LNCaP clone FGC (cell line): Measurements from ENCODE around the gene RSAD1.

Source experiments
- DNase-seq: peaks from one replicate; pipeline ENCODE4 v3.0.0-alpha.2; 2011; ENCODE audit warnings: low read depth
- H3K4me3 ChIP-seq: 2 replicates; pipeline ENCODE4 v1.5.1; 2011; ENCODE audit warnings: mild to moderate bottlenecking, low read depth, low read length, control low read depth
- CTCF ChIP-seq: IDR thresholded peaks from 2 replicates; pipeline ENCODE4 v1.5.1; 2012; ENCODE audit warnings: mild to moderate bottlenecking; ENCODE audit not compliant: control insufficient read depth, insufficient read depth; ENCODE audit errors: extremely low read depth

Gene RSAD1

GRCh38 chr17:50467855-50468303, 10.8 kb upstream of the RSAD1 start:
- no peak for DNase-seq
- TF ChIP-seq CTCF = no peak
- H3K4me3 ChIP-seq = no peak overlapping the region

- no peak for DNase-seq
- TF ChIP-seq CTCF = no peak
- no peak within 1 kb of the TSS for H3K4me3 ChIP-seq
Measured at GRCh38 chr17:50468304-50469207, 10.1 kb upstream of the RSAD1 start, which contains the start of gene CHAD. Gene CHAD, minus strand, starts transcription at chr17:50468880. Its CDS starts 67 bp downstream, at chr17:50468813.

GRCh38 chr17:50469208-50469605, 9.5 kb upstream of the RSAD1 start:
- no peak for TF ChIP-seq CTCF
- no peak for DNase-seq
- H3K4me3 ChIP-seq = no peak overlapping the region

DNA sequence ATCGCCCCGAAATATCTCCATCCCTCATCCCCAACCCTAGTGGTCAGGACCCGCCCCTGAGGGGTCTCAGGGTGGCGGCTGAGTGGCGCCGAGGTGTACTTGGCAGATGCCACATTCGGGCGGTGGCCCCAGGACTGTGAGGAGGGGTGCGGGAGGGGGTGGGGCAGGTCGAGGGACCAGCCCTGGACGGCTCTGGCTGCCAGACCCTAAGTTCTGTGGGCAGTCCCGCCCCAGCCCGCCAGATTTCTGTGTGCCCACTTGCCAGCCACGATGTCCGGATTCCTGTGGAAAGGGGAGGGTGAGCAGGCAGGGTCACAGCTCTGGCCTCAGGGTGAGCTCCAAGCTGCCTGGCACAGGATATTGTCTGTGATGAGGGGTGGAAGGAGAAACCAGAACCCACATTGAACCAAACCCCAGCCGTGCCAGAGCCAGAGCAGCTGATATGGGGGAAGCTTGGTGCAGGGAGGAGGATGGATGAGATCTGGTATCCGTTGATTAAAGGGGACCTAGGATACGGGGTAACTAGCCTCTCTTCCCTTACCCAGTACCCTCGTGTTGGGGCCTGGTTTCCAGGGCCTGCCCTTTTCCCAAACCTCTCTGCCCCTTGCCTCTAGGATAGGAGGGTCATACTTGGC, 8.9 kb upstream of the RSAD1 start:
- H3K4me3 ChIP-seq = no peak overlapping the region
- no peak for DNase-seq
- no peak for TF ChIP-seq CTCF

DNA sequence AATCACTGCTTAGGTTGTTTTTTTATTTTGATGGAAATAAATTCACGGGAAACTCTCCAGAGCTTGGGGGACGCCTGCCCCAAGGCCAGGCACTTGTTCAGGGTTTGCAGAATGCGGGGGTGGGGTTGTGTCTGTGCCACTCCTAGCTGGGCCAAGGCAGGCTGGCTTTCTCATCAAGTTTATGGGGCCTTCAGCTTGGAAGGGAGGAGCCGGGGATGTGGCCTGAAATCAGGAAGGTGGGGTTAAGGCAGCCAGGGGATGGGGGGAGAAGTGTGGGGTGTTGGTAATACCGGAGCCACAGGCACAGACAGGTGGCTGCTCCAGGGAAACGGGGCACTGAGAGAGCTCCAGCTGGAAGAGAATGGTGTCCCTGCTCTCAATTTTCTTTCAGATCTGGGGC, 8.2 kb upstream of the RSAD1 start:
- no peak for TF ChIP-seq CTCF
- DNase-seq = no peak
- H3K4me3 ChIP-seq = no peak overlapping the region

GRCh38 chr17:50471009-50471905, 7.4 kb upstream of the RSAD1 start:
- no peak for DNase-seq
- H3K4me3 ChIP-seq = no peak overlapping the region
- no peak for TF ChIP-seq CTCF
